GM19463 (cell line): Measurements from ENCODE around the gene MCUB.

Source experiments
- ATAC-seq: cut with Tn5 transposase; IDR thresholded peaks from one replicate; pipeline ENCODE4 v1.9.1; 2021; ENCODE audit warnings: mild to moderate bottlenecking, moderate library complexity; ENCODE audit not compliant: unreplicated experiment

Gene MCUB

GRCh38 chr4:109722357-109722756, 162.3 kb downstream of the MCUB start:
- no peak for ATAC-seq

DNA sequence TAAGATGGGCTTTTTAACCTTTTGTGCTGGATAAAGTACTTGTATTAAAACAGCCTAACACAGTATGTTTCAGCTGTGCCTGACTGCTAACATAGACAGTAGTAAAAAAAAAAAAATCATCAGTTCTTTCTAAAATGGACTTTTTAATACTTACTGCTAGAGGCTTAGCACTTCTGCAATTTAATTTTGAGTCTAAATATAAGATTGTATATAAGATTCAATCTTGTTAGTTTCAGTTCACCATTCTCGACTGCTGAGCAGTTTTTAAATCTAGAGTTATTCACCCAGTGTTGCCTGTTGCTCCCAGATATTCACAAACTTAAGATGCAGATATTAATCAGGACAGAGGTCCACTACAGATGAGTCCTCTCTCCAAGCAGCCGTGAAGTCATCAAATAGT, 163.1 kb downstream of the MCUB start:
- ATAC-seq = no peak

DNA sequence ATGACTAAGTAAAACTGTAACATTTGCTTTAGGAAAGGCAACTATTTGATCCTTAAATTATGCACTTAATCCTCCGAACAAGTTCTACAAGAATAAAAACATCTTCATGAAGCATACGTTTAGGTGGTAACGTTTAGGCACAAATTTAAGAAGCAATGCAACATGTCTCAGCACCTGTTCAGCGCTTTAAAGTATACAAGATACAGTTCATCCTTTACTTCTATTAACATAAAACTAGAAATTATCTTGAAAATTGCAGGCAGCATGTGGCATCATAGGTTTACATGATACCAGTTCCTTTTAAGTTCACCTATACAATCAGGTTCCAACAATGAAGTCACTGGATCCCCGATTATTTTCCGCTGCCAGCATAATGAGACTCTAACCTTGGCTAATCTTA, 168.3 kb downstream of the MCUB start:
- no peak for ATAC-seq

GRCh38 chr4:109729117-109729717, 169.2 kb downstream of the MCUB start:
- no peak for ATAC-seq

DNA sequence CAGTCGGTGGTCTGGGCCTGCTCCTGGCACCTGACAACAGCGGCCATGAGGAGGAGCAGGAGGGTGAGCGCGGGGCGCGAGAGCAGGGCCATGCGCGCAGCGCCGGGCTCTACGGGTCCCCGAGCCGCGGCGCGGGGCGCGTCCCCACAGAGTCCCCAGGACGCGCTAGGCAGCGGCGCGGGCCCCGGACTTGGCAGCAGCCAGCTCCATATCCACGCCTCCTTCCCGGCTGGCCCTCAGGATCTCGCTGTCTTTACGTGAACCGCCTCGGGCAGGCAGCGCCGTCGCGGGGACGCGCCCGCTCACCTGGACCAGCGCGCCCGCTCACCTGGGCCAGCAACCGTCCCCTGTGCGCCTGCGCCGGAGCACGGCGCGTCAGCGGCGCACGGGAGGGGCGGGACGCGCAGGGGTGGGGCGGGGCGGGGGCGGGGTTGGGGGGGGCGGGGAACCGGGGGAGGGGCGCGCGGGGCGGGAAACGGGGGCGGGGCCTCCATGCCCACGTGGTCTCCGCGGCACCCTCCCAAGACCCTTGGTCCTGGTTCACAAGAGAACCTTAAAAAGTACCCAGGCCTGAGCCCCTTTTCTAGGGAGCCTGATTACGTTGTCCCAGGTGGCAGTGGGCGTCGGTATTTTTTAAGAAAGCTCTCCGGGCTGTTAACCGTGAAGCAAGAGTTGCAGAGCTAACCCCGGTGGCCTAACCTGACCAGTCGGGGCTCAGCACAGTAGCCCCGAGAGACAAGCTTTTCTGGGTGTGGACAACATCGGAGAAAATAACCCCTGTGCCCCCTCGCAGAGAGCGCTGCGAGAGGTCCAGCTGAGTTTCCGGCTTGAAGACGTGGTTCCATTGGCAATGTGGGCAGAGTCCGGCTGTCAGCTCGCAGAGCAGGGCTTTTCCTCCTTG, 169.9 kb downstream of the MCUB start, which contains the start of gene PLA2G12A:
Gene PLA2G12A, minus strand, starts transcription at position 353 of the 901 bp plus-strand sequence. Its CDS starts 261 bp downstream, at position 92.
- peak; percentile 77 for ATAC-seq

GRCh38 chr4:109730619-109731545, 170.8 kb downstream of the MCUB start:
- ATAC-seq = no peak

DNA sequence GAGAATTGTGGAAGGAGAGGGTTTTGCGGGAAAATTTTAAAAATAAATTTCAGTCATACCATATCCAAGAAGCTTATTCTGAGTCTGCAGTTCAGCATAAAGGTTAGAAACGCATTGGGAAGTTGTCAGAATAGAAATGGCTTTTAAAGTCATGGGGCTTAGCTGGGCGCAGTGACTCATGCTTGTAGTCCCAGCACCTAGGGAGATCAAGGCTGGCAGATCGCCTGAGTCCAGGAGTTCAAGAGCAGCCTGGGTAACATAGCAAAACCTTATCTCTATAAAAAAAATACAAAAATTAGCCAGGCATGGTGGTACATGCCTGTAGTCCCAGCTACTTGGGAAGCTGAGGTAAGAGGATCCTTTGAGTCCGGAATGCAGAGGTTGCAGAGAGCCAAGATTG, 173.7 kb downstream of the MCUB start:
- no peak for ATAC-seq

- no peak for ATAC-seq
Observed at GRCh38 chr4:109735566-109736365, 175.7 kb downstream of the MCUB start.
